NCI-H69 (cell line): Measurements from ENCODE around the gene ADCY1.
"Not testable (repeated sequence)": the region's sequence is repeated elsewhere in the genome, so short reads cannot be mapped to it uniquely, and the experiment has no call there.

Experiments
- DNase-seq: peaks from one replicate; lab custom pipeline; 2025; lab: John Stamatoyannopoulos, UW

ADCY1 gene

DNA sequence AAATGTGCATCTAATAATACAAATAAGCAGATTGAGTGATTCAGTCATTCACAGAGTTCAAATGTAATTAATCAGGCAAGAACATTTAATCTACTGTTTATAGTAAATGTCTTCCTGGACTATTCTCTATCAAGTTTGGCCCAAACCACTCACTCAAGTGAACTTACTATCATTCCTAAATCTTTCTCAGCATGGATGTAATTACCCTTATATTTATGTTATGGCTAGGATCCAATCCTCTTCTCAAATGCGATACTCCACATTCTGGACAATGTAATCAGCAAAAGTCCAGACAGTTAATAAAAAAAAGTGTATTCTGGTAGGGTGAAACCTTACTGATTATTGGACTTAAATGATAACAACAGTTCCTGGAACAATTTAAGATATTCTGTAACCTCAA, 185.3 kb downstream of the ADCY1 start:
- not testable (repeated sequence) for DNase-seq

- not testable (repeated sequence) for DNase-seq
These were observed 187.5 kb downstream of the ADCY1 start for GRCh38 chr7:45761545-45762205.

DNA sequence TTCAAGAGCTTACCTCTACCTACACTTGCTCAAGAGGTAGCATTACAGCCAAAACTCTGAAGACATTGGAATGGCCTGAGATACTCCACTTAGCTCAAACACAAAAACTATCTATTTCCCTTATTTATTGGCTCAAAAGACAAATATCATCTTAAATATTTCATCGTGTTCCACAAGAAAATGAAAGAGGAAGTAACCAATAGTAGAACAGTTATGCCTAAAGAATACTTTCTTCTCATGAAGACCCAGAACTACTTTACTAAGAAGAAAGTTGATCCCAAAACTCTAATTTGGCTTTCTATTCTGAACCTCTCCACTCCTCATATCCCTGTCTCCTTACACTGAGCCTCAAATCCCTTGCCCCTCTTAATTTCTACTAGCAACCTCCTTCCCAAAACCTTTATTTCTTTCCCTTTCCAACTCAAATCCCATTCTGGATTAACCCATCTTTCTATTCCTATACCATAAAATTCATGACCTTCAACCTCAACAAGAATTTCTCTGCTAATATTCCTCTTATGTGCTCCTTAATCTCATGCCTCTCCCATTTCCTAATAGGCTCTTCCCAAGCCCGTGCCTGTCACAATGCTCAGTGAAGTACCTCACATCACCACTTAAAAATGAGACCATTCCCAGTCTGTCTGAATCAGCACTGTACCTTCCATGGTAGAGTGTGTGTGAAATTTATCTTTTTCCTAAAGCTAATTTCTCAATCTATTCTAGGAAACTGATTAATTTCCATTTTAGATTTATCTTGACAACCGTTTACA, 188.2 kb downstream of the ADCY1 start:
- DNase-seq = not testable (repeated sequence)

DNA sequence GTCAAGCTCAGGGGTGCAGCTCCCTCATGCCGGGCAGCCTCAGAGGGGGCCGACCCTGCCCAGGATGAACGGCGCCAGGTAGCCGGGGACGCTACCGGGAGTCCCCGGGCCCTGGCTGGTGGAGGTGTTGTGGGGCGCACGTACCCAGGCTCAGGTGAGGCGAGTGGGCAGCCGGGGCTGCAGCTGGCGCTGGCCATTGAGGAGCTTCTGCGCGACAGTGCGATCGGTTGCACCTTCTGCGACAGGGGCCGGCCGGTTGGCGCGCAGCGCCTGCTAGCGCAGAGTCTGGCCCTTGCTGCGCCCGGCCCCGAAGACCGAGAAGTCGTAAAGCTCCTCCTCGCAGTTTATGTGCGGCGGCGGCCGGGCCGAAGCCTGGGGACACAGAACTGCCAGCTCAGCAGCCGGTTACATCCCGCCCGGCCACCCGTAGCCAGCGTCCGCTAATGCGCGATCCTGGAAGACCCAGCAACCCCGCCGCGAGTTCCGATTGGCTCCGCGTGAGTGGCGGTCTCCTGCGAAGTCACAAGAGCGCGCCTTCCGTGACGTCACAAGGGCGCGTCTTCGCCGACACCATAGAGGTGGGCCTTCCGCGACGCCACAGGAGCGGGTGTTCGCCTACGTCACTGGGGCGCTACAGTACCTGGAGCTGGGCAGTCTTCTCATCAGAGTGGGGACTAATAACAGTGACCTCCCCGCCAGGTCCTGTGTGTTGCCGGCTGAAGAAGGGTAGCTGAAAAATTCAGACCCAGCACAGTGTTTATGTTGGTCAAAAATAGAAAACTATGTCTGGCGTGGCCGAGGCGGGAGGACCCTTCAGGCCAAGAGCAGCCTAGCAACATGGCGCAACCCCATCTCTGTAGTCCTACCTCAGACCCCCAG, 194.6 kb downstream of the ADCY1 start:
- DNase-seq = peak; percentile 99

DNA sequence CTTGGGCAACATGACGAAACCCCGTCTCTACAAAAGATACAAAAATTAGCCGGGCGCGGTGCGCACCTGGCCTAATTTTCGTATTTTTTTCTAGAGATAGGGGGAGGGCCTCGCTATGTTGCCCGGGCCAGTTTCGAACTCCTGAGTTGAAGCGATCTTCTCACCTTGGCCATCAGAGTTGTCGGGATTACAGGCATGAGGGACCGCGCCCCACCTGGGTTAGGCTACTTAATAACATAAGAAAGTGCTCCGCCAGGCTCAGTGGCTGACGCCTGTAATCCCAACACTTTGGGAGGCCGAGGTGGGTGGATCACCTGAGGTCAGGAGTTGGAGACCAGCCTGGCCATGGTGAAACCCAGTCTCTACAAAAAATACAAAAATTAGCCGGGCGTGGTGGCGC, 195.5 kb downstream of the ADCY1 start:
- DNase-seq = not testable (repeated sequence)
